Small intestine (tissue), 7 donors: ENCODE data around the gene HES3. TPM values are rescaled to one million over a fixed set of nuclear protein-coding genes. Genes with fewer than 3 reads are reported as not detected.
A peak's percentile ranks its signal among the peaks of the same experiment; 100 is the strongest.
"Not testable (repeated sequence)": the region's sequence is repeated elsewhere in the genome, so short reads cannot be mapped to it uniquely, and the experiment has no call there.

Experiments used
- DNase-seq, 2 donors: peaks; one replicate each; pipeline versions ENCODE4 v3.0.0 to v3.0.0-alpha.2; 2013
- FAIRE-seq: peaks from 2 replicates; lab custom pipeline; 2012; peaks lifted over from hg19 to GRCh38; lab: Jason Lieb, UNC
- H3K27ac ChIP-seq, 3 donors: one replicate each; pipeline ENCODE4 v1.5.1; 2013; ENCODE audit warnings: low read length in 2 of 3, mild to moderate bottlenecking in 2 of 3, control low read depth in 1 of 3, inconsistent platforms in 1 of 3, low read depth in 1 of 3, moderate library complexity in 1 of 3
- H3K27me3 ChIP-seq, 3 donors: one replicate each; pipeline ENCODE4 v1.6.1; 2013; ENCODE audit warnings: low read length in 3 of 3, inconsistent platforms in 1 of 3; ENCODE audit not compliant: control insufficient read depth in 3 of 3, insufficient read depth in 3 of 3
- H3K36me3 ChIP-seq, 3 donors: one replicate each; pipeline ENCODE4 v1.6.1; 2013; ENCODE audit warnings: low read length in 3 of 3, inconsistent platforms in 1 of 3, low read depth in 1 of 3, mild to moderate bottlenecking in 1 of 3, moderate library complexity in 1 of 3; ENCODE audit not compliant: control insufficient read depth in 3 of 3, insufficient read depth in 2 of 3
- H3K4me1 ChIP-seq, 3 donors: one replicate each; pipeline ENCODE4 v1.6.1; 2013; ENCODE audit warnings: low read length in 2 of 3, inconsistent platforms in 1 of 3, low read depth in 1 of 3, mild to moderate bottlenecking in 1 of 3, moderate library complexity in 1 of 3; ENCODE audit not compliant: control insufficient read depth in 3 of 3, insufficient read depth in 2 of 3
- H3K4me3 ChIP-seq, 3 donors: one replicate each; pipeline ENCODE4 v1.5.1; 2013; ENCODE audit warnings: low read length in 3 of 3, control low read depth in 1 of 3, inconsistent platforms in 1 of 3, low read depth in 1 of 3, mild to moderate bottlenecking in 1 of 3, moderate library complexity in 1 of 3
- H3K9me3 ChIP-seq, 2 donors: one replicate each; pipeline ENCODE4 v1.6.1; 2013; ENCODE audit warnings: low read depth in 1 of 2, low read length in 1 of 2; ENCODE audit not compliant: control insufficient read depth in 2 of 2, insufficient read depth in 1 of 2
- WGBS, 3 donors: extraction: QIAGEN DNeasy Blood & Tissue Kit; methylation state at CpG; one replicate each; pipeline ENCODE4 v1.1.7; 2013; 5-methylcytosine and 5-hydroxymethylcytosine counted together
- polyA plus RNA-seq, 4 donors: library from polyadenylated mRNA; stranded (reverse) in 3 of 4; unstranded in 1 of 4; fragments of 200-250 nt in 3 of 4; fragments of 120-200 nt in 1 of 4; gene quantifications; one replicate each; pipeline versions ENCODE4 v1.2.1 to v1.2.3, GENCODE V29; 2013
- donor health status: healthy with polysubstance abuse.
- donor health status: control.
- donor health status: control.
- donor health status: Bipolar disorder and iron deficiency.
- donor health status: healthy.

The HES3 gene
- polyA plus RNA-seq, 4 donors: not detected

DNA sequence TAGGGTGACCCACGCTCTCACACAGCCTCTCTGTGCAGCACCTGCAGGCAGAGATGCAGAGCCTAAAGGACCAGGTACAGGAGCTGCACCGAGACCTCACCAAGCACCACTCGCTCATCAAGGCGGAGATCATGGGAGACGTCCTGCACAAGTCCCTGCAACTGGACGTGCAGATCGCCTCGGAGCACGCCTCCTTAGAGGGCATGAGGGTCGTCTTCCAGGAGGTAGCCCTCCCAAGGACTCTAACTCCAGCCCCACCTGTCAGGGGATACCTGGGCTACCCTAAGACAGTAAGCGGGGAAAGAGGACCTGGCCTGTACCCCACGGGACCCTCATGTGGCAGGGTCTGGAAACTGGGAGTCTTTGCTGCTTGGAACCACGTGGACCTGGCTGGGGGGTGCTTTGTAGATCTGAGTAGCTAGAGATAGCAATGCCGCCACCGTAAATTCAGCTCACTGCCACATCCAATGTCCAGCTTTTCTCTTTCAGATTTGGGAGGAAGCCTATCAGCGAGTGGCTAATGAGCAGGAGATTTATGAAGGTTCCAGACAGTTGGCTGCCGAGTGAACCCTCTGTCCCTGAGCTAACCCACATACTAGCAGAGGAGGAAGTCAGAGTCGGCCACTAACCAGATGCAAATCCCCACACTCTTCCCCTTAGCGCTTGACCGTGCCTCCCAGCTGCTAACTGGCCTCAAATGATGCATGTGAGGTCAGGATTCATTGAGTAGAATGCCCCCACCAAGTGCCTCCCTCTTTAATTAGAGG lies 31.6 kb upstream of the HES3 start:
- WGBS, 3 donors: 76 to 84% (median 83%) methylated on average over 20 of the region's 20 CpGs
- H3K36me3 ChIP-seq: peaks cover 0 to 66% (median 0%) of the 10 kb centered on the region in 3 donors
- no peak overlapping the region for H3K27ac ChIP-seq
- DNase-seq (no peak), FAIRE-seq (no peak)
- H3K9me3 ChIP-seq: no peaks in the 10 kb centered on the region
- no peak overlapping the region for H3K4me3 ChIP-seq
- no peaks in the 10 kb centered on the region for H3K27me3 ChIP-seq
- H3K4me1 ChIP-seq: peaks cover 0 to 3% (median 0%) of the 10 kb centered on the region in 3 donors

DNA sequence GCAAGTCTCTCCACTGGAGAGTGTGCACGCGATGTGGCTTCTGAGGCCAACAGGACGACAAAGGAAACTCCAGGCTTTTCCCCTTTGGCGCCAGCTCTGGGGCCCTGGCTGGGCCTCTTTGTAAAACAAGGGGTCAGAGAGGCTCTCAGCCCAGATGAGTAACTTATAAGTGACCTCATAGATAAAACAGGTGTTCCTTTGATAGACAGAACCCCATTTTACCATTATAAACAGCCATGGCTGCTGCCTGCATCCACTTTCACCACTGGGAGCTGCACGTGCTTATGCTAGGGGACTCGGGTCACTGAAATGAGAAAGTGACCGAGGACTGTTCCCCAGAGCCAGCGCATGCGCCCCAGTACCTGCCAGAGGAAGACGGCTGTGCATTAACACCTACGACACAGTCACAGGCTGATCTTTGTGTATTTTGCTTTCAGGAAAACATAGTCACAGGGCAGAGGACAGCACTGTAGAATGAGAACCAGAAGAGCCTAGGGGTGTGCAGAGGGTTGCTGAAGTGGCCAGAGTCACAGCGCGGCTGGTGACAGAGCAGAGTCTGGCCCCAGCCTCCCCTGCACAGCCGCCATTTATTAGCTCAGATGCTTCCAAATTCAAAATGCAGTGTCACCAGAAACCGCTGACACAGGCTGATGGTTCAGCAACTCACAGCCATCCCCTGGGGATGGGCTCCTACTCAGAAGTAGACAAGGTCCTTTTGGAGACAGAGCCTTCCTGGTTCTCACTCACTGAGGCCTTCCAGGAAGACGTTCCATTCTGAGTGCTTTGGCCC lies 25.4 kb upstream of the HES3 start:
- Histone ChIP-seq H3K36me3 (peaks cover 0 to 61% (median 0%) of the 10 kb centered on the region in 3 donors), H3K27me3 (no peaks in the 10 kb centered on the region), H3K4me1 (peaks cover 0 to 29% (median 0%) of the 10 kb centered on the region in 3 donors), H3K27ac (no peak overlapping the region), H3K4me3 (no peak overlapping the region), H3K9me3 (no peaks in the 10 kb centered on the region)
- FAIRE-seq: no peak
- 69 to 73% (median 71%) methylated on average over 16 of the region's 16 CpGs for WGBS, 3 donors
- peak in 1 of 2 donors; percentile 77 for DNase-seq

DNA sequence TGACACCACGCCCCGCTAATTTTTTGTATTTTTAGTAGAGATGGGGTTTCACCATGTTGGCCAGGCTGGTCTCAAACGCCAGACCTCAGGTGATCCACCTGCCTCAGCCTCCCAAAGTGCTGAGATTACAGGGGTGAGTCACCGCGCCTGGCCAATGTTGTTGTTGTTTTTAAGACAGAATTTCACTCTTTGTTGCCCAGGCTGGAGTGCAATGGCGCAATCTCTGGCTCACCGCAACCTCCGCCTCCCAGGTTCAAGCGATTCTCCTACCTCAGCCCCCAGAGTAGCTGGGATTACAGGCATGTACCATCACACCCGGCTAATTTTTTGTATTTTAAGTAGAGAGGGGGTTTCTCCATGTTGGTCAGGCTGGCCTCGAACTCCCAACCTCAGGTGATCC lies 24.3 kb upstream of the HES3 start:
- not testable (repeated sequence) for H3K27me3 ChIP-seq, H3K4me3 ChIP-seq
- peaks cover 0 to 66% (median 5%) of the 10 kb centered on the region in 3 donors for H3K36me3 ChIP-seq

DNA sequence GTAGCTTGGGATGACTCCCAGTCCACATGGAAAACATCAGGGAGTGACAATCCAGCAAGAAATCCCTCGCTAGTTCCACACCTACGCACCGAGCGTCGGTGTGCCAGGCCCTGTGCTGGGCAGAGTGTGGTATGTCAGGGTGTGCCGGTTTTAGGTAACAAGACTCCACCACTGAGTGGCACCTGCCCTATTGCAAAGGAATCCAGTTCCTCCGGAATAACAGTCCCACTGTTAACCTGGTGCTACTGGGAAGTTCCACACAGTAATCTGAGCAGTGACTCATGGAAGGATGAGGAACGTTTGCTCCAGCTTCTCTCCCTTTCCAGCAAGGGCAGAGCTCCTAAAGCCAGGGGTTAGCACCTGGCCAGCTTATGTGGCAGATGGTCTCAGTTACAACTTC lies 23.7 kb upstream of the HES3 start:
- WGBS, 3 donors: 76 to 86% (median 83%) methylated on average over 8 of the region's 8 CpGs

More for the DNA sequence above, 24.3 kb upstream of the HES3 start:
- H3K4me1 ChIP-seq: peaks cover 0 to 40% (median 0%) of the 10 kb centered on the region in 3 donors
- H3K9me3 ChIP-seq, FAIRE-seq, H3K27ac ChIP-seq, DNase-seq: not testable (repeated sequence)
- WGBS, 3 donors: 85 to 87% (median 85%) methylated on average over 11 of the region's 11 CpGs

DNA sequence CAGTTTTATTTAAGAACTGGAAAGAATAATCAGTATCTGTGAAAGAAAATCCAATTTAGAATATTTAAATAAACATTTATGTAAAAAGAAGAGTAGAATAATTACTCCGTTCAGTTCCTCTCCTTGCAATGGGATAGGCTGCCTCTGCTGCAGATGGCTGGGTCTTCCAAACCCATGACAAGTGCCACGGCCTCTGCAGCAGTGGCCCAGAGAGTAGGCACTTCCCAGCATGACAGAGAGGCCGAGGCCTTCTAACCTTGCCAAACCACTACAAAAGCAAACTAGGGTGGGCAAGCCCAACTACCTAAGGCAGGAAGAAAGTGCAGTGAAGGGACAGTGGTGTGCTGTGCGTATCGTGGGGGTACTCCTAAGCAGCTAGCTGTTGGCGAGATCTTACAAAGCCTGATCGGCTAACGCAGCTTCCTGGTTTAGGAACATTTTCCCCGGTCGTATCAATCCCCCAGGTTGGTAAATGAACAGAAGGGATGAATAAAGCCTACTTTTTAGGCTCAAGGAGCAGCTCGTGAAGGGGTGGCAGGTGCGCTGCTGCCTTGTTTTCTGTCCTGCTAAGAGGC lies 22.7 kb upstream of the HES3 start:
- no peaks in the 10 kb centered on the region for H3K9me3 ChIP-seq
- H3K4me3 ChIP-seq: no peak overlapping the region
- H3K36me3 ChIP-seq: peaks cover 0 to 73% (median 9%) of the 10 kb centered on the region in 3 donors
- H3K4me1 ChIP-seq: peaks cover 0 to 52% (median 0%) of the 10 kb centered on the region in 3 donors
- WGBS, 3 donors: 94 to 96% (median 95%) methylated on average over 12 of the region's 12 CpGs
- FAIRE-seq (no peak), DNase-seq (no peak)
- no peak overlapping the region for H3K27ac ChIP-seq
- H3K27me3 ChIP-seq: no peaks in the 10 kb centered on the region

More for the DNA sequence above, 23.7 kb upstream of the HES3 start:
- H3K27ac ChIP-seq: no peak overlapping the region
- DNase-seq (no peak), FAIRE-seq (no peak)
- H3K36me3 ChIP-seq: peaks cover 0 to 72% (median 6%) of the 10 kb centered on the region in 3 donors
- H3K27me3 ChIP-seq: no peaks in the 10 kb centered on the region
- no peaks in the 10 kb centered on the region for H3K9me3 ChIP-seq
- H3K4me1 ChIP-seq: peaks cover 0 to 46% (median 0%) of the 10 kb centered on the region in 3 donors
- H3K4me3 ChIP-seq: no peak overlapping the region

DNA sequence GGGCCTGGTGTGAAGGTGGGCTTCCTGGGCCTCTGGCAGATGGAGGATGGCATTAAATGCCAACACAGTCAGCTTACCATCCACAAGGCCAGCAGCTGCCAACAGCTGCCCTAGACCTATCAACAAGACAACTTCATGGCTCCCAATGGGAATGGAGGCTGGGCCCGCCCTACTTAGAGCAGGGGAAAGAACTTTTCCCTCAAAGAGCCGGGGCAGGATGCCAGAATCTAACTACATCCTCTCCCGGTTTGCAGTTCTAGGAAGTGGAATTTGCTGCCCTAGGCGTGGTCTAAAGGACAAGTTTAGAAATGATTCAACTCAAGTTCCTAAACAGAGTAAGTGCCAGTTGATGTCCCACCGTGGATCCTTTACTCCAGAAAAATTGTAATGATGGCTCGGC lies 21.3 kb upstream of the HES3 start:
- no peak for FAIRE-seq
- peaks cover 0 to 72% (median 11%) of the 10 kb centered on the region in 3 donors for H3K36me3 ChIP-seq

DNA sequence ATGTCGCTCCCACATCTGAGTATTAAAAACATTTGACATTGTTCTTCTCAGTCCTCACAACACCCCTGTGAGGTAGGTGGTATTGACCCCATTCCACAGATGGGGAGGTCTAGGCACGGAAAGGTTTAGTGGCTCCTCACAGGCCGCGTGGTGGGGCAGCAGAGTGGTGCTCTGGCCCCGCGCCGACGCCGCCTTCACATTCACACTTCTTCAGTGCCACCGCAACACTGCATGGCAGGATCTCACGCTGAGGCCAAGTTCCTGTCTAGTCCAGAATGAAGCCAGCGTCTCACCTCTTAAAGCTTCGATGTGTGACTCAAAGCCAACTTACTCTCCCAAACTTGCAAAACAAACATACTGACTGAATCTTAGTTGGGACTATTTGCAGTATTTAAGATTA lies 20.4 kb upstream of the HES3 start:
- WGBS, 3 donors: 96 to 97% (median 96%) methylated on average over 13 of the region's 13 CpGs
- DNase-seq: no peak
- Histone ChIP-seq H3K27me3 (no peaks in the 10 kb centered on the region), H3K4me1 (peaks cover 0 to 40% (median 0%) of the 10 kb centered on the region in 3 donors), H3K4me3 (no peak overlapping the region), H3K9me3 (no peaks in the 10 kb centered on the region), H3K27ac (peak overlapping the region in 1 of 3 donors; percentile 76), H3K36me3 (peaks cover 0 to 75% (median 13%) of the 10 kb centered on the region in 3 donors)
- no peak for FAIRE-seq

More for the DNA sequence above, 21.3 kb upstream of the HES3 start:
- WGBS, 3 donors: 50 to 62% (median 59%) methylated on average over 6 of the region's 6 CpGs
- peak in 1 of 2 donors; percentile 35 for DNase-seq
- Histone ChIP-seq H3K27ac (no peak overlapping the region), H3K4me3 (no peak overlapping the region), H3K27me3 (no peaks in the 10 kb centered on the region), H3K9me3 (no peaks in the 10 kb centered on the region), H3K4me1 (peaks cover 0 to 50% (median 0%) of the 10 kb centered on the region in 3 donors)

DNA sequence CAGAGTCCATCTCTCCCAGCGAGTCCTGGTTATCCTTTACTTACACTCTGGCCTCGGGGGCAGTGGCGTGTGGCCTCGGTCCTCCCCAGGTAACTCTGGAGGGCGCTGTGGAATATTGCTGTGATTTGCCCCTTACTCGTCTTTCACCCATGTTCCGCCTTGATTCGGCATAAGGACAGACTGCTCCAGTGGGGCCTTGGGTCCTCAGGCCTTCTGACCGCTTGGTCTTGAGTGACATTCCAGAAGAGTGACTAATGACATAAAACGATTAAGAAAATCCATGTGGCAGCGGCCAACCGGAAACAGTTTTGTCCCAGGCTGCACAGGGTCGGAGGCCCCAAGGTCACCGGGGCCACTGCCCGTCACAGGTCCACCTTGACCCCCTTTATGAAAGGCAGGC lies 19.3 kb upstream of the HES3 start:
- DNase-seq (peak in 1 of 2 donors; percentile 84), FAIRE-seq (no peak)
- Histone ChIP-seq H3K27me3 (no peaks in the 10 kb centered on the region), H3K9me3 (no peaks in the 10 kb centered on the region), H3K36me3 (peaks cover 2 to 80% (median 13%) of the 10 kb centered on the region in 3 donors), H3K27ac (peak overlapping the region in 1 of 3 donors; percentile 76), H3K4me1 (peaks cover 0 to 34% (median 0%) of the 10 kb centered on the region in 3 donors), H3K4me3 (no peak overlapping the region)
- 68 to 78% (median 71%) methylated on average over 15 of the region's 15 CpGs for WGBS, 3 donors
